Testis (tissue), 3 donors: ENCODE measurements around the gene PNLIPRP2. TPM values are rescaled to one million over a fixed set of nuclear protein-coding genes. Genes with fewer than 3 reads are reported as not detected.
A peak's percentile ranks its signal among the peaks of the same experiment; 100 is the strongest.

Experiments
- DNase-seq: peaks from one replicate; pipeline ENCODE4 v3.0.0-alpha.2; 2019
- H3K27ac ChIP-seq, 2 donors: fragments of 200-600 bp; sonication (generic); one replicate each; pipeline ENCODE4 v1.5.1; 2019
- H3K27me3 ChIP-seq: fragments of 200-600 bp; sonication (generic); one replicate; pipeline ENCODE4 v1.5.1; 2019
- H3K36me3 ChIP-seq: fragments of 200-600 bp; sonication (generic); one replicate; pipeline ENCODE4 v1.5.1; 2017; ENCODE audit warnings: low read depth; ENCODE audit errors: missing control alignments
- H3K4me1 ChIP-seq: fragments of 200-600 bp; sonication (generic); one replicate; pipeline ENCODE4 v1.5.1; 2019
- H3K4me3 ChIP-seq, 2 donors: fragments of 200-600 bp; sonication (generic); one replicate each; pipeline ENCODE4 v1.5.1; 2017 to 2019
- H3K9me3 ChIP-seq: fragments of 200-600 bp; sonication (generic); one replicate; pipeline ENCODE4 v1.5.1; 2017
- CTCF ChIP-seq, 3 experiments: fragments of 450-650 bp in 2 of 3; fragments of 200-600 bp in 1 of 3; sonication (generic) in 1 of 3; IDR thresholded peaks; one replicate each; pipeline ENCODE4 v1.5.1; 2016 to 2019; ENCODE audit warnings: antibody characterized with exemption in 3 of 3, mild to moderate bottlenecking in 2 of 3, moderate library complexity in 1 of 3
- POLR2A ChIP-seq: fragments of 450-650 bp; IDR thresholded peaks from one replicate; pipeline ENCODE4 v1.6.1; 2017; ENCODE audit warnings: antibody characterized with exemption, mild to moderate bottlenecking, moderate library complexity
- WGBS, 2 donors: methylation state at CpG; one replicate each; pipeline ENCODE4 v1.1.5; 2018; 5-methylcytosine and 5-hydroxymethylcytosine counted together
- intact Hi-C: fragments of 100-400 bp; cut with DNase I; formaldehyde crosslinking; loops from one replicate; pipeline ENCODE4 v1.15.1; 2023; ENCODE audit warnings: low total_unique reads
- polyA plus RNA-seq: library from polyadenylated mRNA; stranded (reverse); fragments of 350-450 nt; fragmentation: Illumina TruSeq; extraction: RNeasy Lipid Tissue Mini Kit (QIAGEN cat#74804); gene quantifications from one replicate; pipeline ENCODE4 v1.2.3, GENCODE V29; 2014; ENCODE audit warnings: low read depth, low replicate concordance; ENCODE audit not compliant: insufficient read depth
- total RNA-seq, 2 donors: library from RNA; depleted of rRNA; stranded (reverse); fragments of >200 nt; gene quantifications; one replicate each; pipeline ENCODE4 v1.2.3, GENCODE V29; 2016

PNLIPRP2 gene
- total and polyA plus RNA-seq, 3 donors from 2014 or later = 0.31 to 0.61 TPM; not detected in 1

GRCh38 chr10:116606061-116606483 lies 14.7 kb upstream of the PNLIPRP2 start:
- Histone ChIP-seq H3K4me3 (no peak overlapping the region), H3K36me3 (no peaks in the 10 kb centered on the region), H3K4me1 (no peaks in the 10 kb centered on the region), H3K27me3 (no peaks in the 10 kb centered on the region), H3K27ac (no peak overlapping the region), H3K9me3 (no peaks in the 10 kb centered on the region)
- DNase-seq = no peak
- TF ChIP-seq POLR2A = no peak
- TF ChIP-seq CTCF (IDR thresholded peaks at IDR 0.05) = no peak
- intact Hi-C loops = no loop called here
- 55 to 77% methylated on average over 6 to 8 of the region's 8 CpGs for WGBS, 2 donors

GRCh38 chr10:116607336-116607735 lies 13.4 kb upstream of the PNLIPRP2 start:
- WGBS, 2 donors = 62 to 68% methylated on average over 6 of the region's 6 CpGs
- intact Hi-C loops = no loop called here
- no peak for DNase-seq
- Histone ChIP-seq H3K4me3 (no peak overlapping the region), H3K27me3 (no peaks in the 10 kb centered on the region), H3K36me3 (no peaks in the 10 kb centered on the region), H3K4me1 (no peaks in the 10 kb centered on the region), H3K27ac (no peak overlapping the region), H3K9me3 (no peaks in the 10 kb centered on the region)
- TF ChIP-seq POLR2A (no peak), CTCF (IDR thresholded peaks at IDR 0.05) (no peak)

GRCh38 chr10:116608686-116609594 lies 11.8 kb upstream of the PNLIPRP2 start:
- Histone ChIP-seq H3K4me3 (peak overlapping the region; percentile 44 to 55), H3K4me1 (no peaks in the 10 kb centered on the region), H3K9me3 (no peaks in the 10 kb centered on the region), H3K27ac (no peak overlapping the region), H3K27me3 (no peaks in the 10 kb centered on the region), H3K36me3 (no peaks in the 10 kb centered on the region)
- no peak for TF ChIP-seq POLR2A
- no peak for TF ChIP-seq CTCF (IDR thresholded peaks at IDR 0.05)
- intact Hi-C loops = no loop called here
- DNase-seq = no peak
- 34 to 57% methylated on average over 35 of the region's 41 CpGs for WGBS, 2 donors

- H3K27me3 ChIP-seq = no peaks in the 10 kb centered on the region
- H3K4me3 ChIP-seq = peak overlapping the region in 1 of 2 donors; percentile 55
- intact Hi-C loops = no loop called here
- no peaks in the 10 kb centered on the region for H3K36me3 ChIP-seq
- DNase-seq = no peak
- WGBS, 2 donors = 67 to 80% methylated on average over 13 of the region's 13 CpGs
- H3K27ac ChIP-seq = no peak overlapping the region
- no peaks in the 10 kb centered on the region for H3K9me3 ChIP-seq
- no peaks in the 10 kb centered on the region for H3K4me1 ChIP-seq
- TF ChIP-seq CTCF (IDR thresholded peaks at IDR 0.05) = no peak
- TF ChIP-seq POLR2A = no peak
These were observed 10.2 kb upstream of the PNLIPRP2 start for GRCh38 chr10:116610443-116611152.
